K562 (cell line): ENCODE measurements around the gene SNX15. TPM values are rescaled to one million over a fixed set of nuclear protein-coding genes. Genes with fewer than 3 reads are reported as not detected.

Experiments
- CSDE1 ChIP-seq, 2 experiments: fragments of 450-650 bp; IDR thresholded peaks; 2 replicates each; pipeline ENCODE4 v1.6.1; 2016; ENCODE audit warnings: mild to moderate bottlenecking in 1 of 2
- DMBX1 ChIP-seq: fragments of 250-450 bp; sonication (Bioruptor Pico); IDR thresholded peaks from 2 replicates; pipeline ENCODE4 v1.8.0; 2022; ENCODE audit warnings: inconsistent platforms, mild to moderate bottlenecking, moderate library complexity, borderline replicate concordance
- HDGF ChIP-seq: fragments of 450-650 bp; IDR thresholded peaks from 2 replicates; pipeline ENCODE4 v1.6.1; 2016
- HNRNPL ChIP-seq: fragments of 200-400 bp; formaldehyde crosslinking; IDR thresholded peaks from 2 replicates; pipeline ENCODE4 v1.6.1; 2017; ENCODE audit warnings: low read depth, mild to moderate bottlenecking, low read length
- NFE2L1 ChIP-seq: fragments of 450-650 bp; IDR thresholded peaks from 2 replicates; pipeline ENCODE4 v1.6.1; 2016; ENCODE audit warnings: missing genetic modification characterization, low read depth, mild to moderate bottlenecking, missing compliant biosample characterization, moderate library complexity, borderline replicate concordance
- NFYB ChIP-seq: IDR thresholded peaks from 2 replicates; pipeline ENCODE4 v1.6.1; 2011; ENCODE audit warnings: mild to moderate bottlenecking, moderate library complexity; ENCODE audit not compliant: insufficient read length; ENCODE audit errors: extremely low read depth
- PHF8 ChIP-seq: fragments of 200-600 bp; sonication (generic); IDR thresholded peaks from 2 replicates; pipeline ENCODE4 v1.6.1; 2012; ENCODE audit warnings: mixed run types, mild to moderate bottlenecking, inconsistent platforms, low read length, moderate library complexity, borderline replicate concordance
- SIN3A ChIP-seq, 2 experiments: fragments of 150-350 bp in 1 of 2; IDR thresholded peaks; 2 replicates each; pipeline ENCODE4 v1.6.1; 2011 to 2016; ENCODE audit warnings: borderline replicate concordance in 2 of 2, low read depth in 2 of 2, low read length in 2 of 2, mild to moderate bottlenecking in 2 of 2, moderate library complexity in 2 of 2; ENCODE audit not compliant: control insufficient read depth in 1 of 2
- SPI1 ChIP-seq: IDR thresholded peaks from 2 replicates; pipeline ENCODE4 v1.6.1; 2011; ENCODE audit warnings: low read depth, low read length, control low read depth, borderline replicate concordance
- ZKSCAN3 ChIP-seq: fragments of 250-450 bp; sonication (Bioruptor Pico); IDR thresholded peaks from 2 replicates; pipeline ENCODE4 v1.4.0; 2020
- ZNF274 ChIP-seq: IDR thresholded peaks from 2 replicates; pipeline ENCODE4 v1.6.1; 2011; ENCODE audit warnings: low read depth, mild to moderate bottlenecking, low read length, moderate library complexity, borderline replicate concordance
- ZNF384 ChIP-seq: IDR thresholded peaks from 2 replicates; pipeline ENCODE4 v1.6.1; 2012; ENCODE audit warnings: low read depth, low read length, improper control_type of control experiment
- ZNF57 ChIP-seq: fragments of 450-650 bp; formaldehyde crosslinking; IDR thresholded peaks from 2 replicates; pipeline ENCODE4 v1.4.0; 2020; ENCODE audit warnings: mild to moderate bottlenecking, moderate library complexity
- polyA plus RNA-seq, 8 experiments: library from polyadenylated mRNA; depleted of rRNA in 4 of 8; stranded (reverse) in 5 of 8; unstranded in 3 of 8; fragments of >200 nt; fragmentation: Nextera tagmentation in 2 of 8; fragmentation: Illumina TruSeq in 1 of 8; extraction: Ambion mirVana in 2 of 8; extraction: Trizol in 1 of 8; gene quantifications; 2 replicates each; pipeline versions ENCODE4 v1.2.1 to v1.2.3, GENCODE V29; 2011 to 2014; ENCODE audit warnings: inconsistent platforms in 1 of 8, missing spikeins in 1 of 8
- total RNA-seq, 7 experiments: library from RNA; depleted of rRNA in 6 of 7; stranded (reverse); fragments of >200 nt in 6 of 7; fragmentation: Illumina TruSeq in 2 of 7; extraction: Trizol in 2 of 7; gene quantifications; 2 replicates each; pipeline versions ENCODE4 v1.2.1 to v1.2.3, GENCODE V29; 2011 to 2021; ENCODE audit warnings: low replicate concordance in 1 of 7
- TF ChIP-seq, protein P1 (sequence below): IDR thresholded peaks from 3 replicates; pipeline ENCODE4 v1.6.1; 2011; ENCODE audit warnings: borderline replicate concordance, mild to moderate bottlenecking, moderate library complexity; ENCODE audit not compliant: insufficient read length; ENCODE audit errors: extremely low read depth
- TF ChIP-seq, protein P2 (sequence below), 3 experiments: fragments of 200-800 bp in 1 of 3; sonication (Bioruptor generic) in 1 of 3; sonication (generic) in 1 of 3; formaldehyde crosslinking in 1 of 3; IDR thresholded peaks; 2 replicates each; pipeline versions ENCODE4 v1.6.1 to v1.8.0; 2016 to 2022; ENCODE audit warnings: mild to moderate bottlenecking in 2 of 3, missing compliant biosample characterization in 2 of 3, missing genetic modification characterization in 2 of 3, missing genetic modification reagents in 1 of 3
- TF ChIP-seq, protein P3 (sequence below): IDR thresholded peaks from 3 replicates; pipeline ENCODE4 v1.6.1; 2011; ENCODE audit warnings: borderline replicate concordance, mild to moderate bottlenecking; ENCODE audit not compliant: insufficient read length, insufficient read depth
- TF ChIP-seq, protein P4 (sequence below): IDR thresholded peaks from 2 replicates; pipeline ENCODE4 v1.6.1; 2012; ENCODE audit warnings: low read depth, low read length, improper control_type of control experiment, borderline replicate concordance
- TF ChIP-seq, protein P5 (sequence below): fragments of 450-650 bp; formaldehyde crosslinking; IDR thresholded peaks from 2 replicates; pipeline ENCODE4 v1.4.0; 2022; ENCODE audit warnings: mild to moderate bottlenecking, moderate library complexity

SNX15 gene
- total and polyA plus RNA-seq, 9 of the 15 experiments (the other 6 are each of a cell fraction or from before 2014, with no cell fraction given) = 1.8 to 27.8 (median 15.2) TPM

DNA sequence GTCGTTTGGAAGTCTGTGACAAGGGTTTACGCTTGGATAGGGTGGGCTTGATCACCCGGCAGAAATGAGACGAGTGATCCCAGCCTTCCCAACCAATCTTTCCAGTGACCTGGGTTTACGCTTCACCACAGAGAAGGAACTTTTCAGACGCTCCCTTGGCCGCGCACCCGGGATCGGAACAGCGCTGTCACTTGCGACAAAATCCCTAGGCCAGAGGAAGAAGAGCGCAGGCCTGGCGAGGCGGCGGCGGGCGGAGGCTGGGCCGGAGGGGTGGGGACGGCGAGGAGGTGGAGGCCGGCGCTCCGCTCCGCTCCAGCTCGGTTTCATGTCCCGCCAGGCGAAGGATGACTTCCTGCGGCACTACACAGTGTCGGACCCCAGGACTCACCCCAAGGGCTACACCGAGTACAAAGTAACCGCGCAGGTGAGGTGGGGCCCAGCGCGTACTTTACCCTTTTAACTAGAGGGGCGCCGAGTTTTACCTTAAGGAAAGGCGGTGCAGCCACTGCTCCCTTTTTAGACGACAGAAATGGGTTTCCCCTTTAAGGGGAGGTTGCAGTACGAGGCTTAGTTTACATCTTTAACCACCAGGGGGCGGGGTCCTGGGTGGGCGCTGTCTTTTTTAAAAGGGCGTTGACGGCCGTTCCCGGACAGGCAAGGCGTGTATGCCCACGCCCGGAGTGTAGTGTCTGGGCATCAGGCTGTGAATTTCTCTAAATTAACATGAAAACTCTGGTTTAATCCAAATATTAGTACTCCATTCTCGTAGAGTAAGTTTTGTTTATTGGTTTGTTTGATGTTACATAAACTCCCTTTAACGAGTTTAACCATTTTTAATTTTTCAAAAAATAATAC lies at the start of gene SNX15 (continued):
- TF ChIP-seq, protein P1, sequence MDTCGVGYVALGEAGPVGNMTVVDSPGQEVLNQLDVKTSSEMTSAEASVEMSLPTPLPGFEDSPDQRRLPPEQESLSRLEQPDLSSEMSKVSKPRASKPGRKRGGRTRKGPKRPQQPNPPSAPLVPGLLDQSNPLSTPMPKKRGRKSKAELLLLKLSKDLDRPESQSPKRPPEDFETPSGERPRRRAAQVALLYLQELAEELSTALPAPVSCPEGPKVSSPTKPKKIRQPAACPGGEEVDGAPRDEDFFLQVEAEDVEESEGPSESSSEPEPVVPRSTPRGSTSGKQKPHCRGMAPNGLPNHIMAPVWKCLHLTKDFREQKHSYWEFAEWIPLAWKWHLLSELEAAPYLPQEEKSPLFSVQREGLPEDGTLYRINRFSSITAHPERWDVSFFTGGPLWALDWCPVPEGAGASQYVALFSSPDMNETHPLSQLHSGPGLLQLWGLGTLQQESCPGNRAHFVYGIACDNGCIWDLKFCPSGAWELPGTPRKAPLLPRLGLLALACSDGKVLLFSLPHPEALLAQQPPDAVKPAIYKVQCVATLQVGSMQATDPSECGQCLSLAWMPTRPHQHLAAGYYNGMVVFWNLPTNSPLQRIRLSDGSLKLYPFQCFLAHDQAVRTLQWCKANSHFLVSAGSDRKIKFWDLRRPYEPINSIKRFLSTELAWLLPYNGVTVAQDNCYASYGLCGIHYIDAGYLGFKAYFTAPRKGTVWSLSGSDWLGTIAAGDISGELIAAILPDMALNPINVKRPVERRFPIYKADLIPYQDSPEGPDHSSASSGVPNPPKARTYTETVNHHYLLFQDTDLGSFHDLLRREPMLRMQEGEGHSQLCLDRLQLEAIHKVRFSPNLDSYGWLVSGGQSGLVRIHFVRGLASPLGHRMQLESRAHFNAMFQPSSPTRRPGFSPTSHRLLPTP = no peak
- TF ChIP-seq ZKSCAN3 (CRISPR knock-in tag) (no peak), SIN3A (IDR thresholded peaks at IDR 0.05; ENCODE audit: borderline replicate concordance in 2 of 2, control insufficient read depth in 1 of 2, low read depth in 2 of 2, low read length in 2 of 2) (peak in 1 of 2 experiments; percentile 73; a peak in 2 of 4 replicates), ZNF384 (peak; percentile 50; the same call in 1 of the 2 replicates), SPI1 (no peak), DMBX1 (CRISPR knock-in tag) (no peak), HDGF (no peak), ZNF274 (no peak), HNRNPL (no peak), NFE2L1 (tag) (no peak), PHF8 (peak; percentile 90), NFYB (no peak), CSDE1 (IDR thresholded peaks at IDR 0.05) (no peak), ZNF57 (no peak)
- TF ChIP-seq, protein P2, sequence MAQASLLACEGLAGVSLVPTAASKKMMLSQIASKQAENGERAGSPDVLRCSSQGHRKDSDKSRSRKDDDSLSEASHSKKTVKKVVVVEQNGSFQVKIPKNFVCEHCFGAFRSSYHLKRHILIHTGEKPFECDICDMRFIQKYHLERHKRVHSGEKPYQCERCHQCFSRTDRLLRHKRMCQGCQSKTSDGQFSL (CRISPR knock-in tag; IDR thresholded peaks at IDR 0.05) = peak; percentile 12; the same call in 1 of the 2 replicates
- TF ChIP-seq, protein P2 (tag; IDR thresholded peaks at IDR 0.05) = no peak
- TF ChIP-seq, protein P3, sequence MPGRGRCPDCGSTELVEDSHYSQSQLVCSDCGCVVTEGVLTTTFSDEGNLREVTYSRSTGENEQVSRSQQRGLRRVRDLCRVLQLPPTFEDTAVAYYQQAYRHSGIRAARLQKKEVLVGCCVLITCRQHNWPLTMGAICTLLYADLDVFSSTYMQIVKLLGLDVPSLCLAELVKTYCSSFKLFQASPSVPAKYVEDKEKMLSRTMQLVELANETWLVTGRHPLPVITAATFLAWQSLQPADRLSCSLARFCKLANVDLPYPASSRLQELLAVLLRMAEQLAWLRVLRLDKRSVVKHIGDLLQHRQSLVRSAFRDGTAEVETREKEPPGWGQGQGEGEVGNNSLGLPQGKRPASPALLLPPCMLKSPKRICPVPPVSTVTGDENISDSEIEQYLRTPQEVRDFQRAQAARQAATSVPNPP = no peak
- TF ChIP-seq, protein P4, sequence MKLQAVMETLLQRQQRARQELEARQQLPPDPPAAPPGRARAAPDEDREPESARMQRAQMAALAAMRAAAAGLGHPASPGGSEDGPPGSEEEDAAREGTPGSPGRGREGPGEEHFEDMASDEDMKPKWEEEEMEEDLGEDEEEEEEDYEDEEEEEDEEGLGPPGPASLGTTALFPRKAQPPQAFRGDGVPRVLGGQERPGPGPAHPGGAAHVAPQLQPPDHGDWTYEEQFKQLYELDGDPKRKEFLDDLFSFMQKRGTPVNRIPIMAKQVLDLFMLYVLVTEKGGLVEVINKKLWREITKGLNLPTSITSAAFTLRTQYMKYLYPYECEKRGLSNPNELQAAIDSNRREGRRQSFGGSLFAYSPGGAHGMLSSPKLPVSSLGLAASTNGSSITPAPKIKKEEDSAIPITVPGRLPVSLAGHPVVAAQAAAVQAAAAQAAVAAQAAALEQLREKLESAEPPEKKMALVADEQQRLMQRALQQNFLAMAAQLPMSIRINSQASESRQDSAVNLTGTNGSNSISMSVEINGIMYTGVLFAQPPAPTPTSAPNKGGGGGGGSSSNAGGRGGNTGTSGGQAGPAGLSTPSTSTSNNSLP = no peak
- TF ChIP-seq, protein P5, sequence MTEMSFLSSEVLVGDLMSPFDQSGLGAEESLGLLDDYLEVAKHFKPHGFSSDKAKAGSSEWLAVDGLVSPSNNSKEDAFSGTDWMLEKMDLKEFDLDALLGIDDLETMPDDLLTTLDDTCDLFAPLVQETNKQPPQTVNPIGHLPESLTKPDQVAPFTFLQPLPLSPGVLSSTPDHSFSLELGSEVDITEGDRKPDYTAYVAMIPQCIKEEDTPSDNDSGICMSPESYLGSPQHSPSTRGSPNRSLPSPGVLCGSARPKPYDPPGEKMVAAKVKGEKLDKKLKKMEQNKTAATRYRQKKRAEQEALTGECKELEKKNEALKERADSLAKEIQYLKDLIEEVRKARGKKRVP (CRISPR knock-in tag) = no peak
